Right lung (tissue), 5 donors: ENCODE data around the gene ADGRD1. TPM values are rescaled to one million over a fixed set of nuclear protein-coding genes. Genes with fewer than 3 reads are reported as not detected.
A peak's percentile ranks its signal among the peaks of the same experiment; 100 is the strongest.

Experiments used
- DNase-seq, 2 donors: peaks; one replicate each; pipeline ENCODE4 v3.0.0-alpha.2; 2013
- polyA plus RNA-seq, 5 donors: library from polyadenylated mRNA; unstranded; fragments of 120-200 nt; gene quantifications; one replicate each; pipeline versions ENCODE4 v1.2.1 to v1.2.3, GENCODE V29; 2013; ENCODE audit warnings: inconsistent platforms in 1 of 5, low replicate concordance in 1 of 5; ENCODE audit not compliant: insufficient read length in 5 of 5, insufficient read depth in 1 of 5

The ADGRD1 gene
- polyA plus RNA-seq, 5 donors = 24.2 to 42.1 (median 29.2) TPM

- no peak for DNase-seq
These were observed 52.5 kb downstream of the ADGRD1 start for GRCh38 chr12:131006036-131006735.

GRCh38 chr12:131007031-131007739, 53.5 kb downstream of the ADGRD1 start:
- peak in 1 of 2 donors; percentile 39 for DNase-seq

- no peak for DNase-seq
These were observed 54.0 kb downstream of the ADGRD1 start for GRCh38 chr12:131007740-131008117.

GRCh38 chr12:131008131-131008912, 54.6 kb downstream of the ADGRD1 start:
- DNase-seq = no peak

- no peak for DNase-seq
These were observed 55.2 kb downstream of the ADGRD1 start for GRCh38 chr12:131008913-131009270.

- DNase-seq = no peak
These were observed 56.1 kb downstream of the ADGRD1 start for GRCh38 chr12:131009595-131010395.

GRCh38 chr12:131010396-131011131, 56.9 kb downstream of the ADGRD1 start:
- DNase-seq = peak in 1 of 2 donors; percentile 45

GRCh38 chr12:131011165-131012079, 57.7 kb downstream of the ADGRD1 start:
- DNase-seq = no peak

GRCh38 chr12:131012279-131013069, 58.8 kb downstream of the ADGRD1 start:
- DNase-seq = no peak

GRCh38 chr12:131013118-131013517, 59.4 kb downstream of the ADGRD1 start:
- DNase-seq = no peak

GRCh38 chr12:131014343-131014742, 60.6 kb downstream of the ADGRD1 start:
- DNase-seq = no peak

- no peak for DNase-seq
These were observed 62.1 kb downstream of the ADGRD1 start for GRCh38 chr12:131015581-131016337.

GRCh38 chr12:131017477-131017991, 63.8 kb downstream of the ADGRD1 start:
- DNase-seq = no peak

GRCh38 chr12:131018019-131018620, 64.4 kb downstream of the ADGRD1 start:
- no peak for DNase-seq

- no peak for DNase-seq
These were observed 65.2 kb downstream of the ADGRD1 start for GRCh38 chr12:131018808-131019397.

GRCh38 chr12:131020326-131021153, 66.8 kb downstream of the ADGRD1 start:
- no peak for DNase-seq
